ENCODE results near the gene OXSR1. TPM values are rescaled to one million over a fixed set of nuclear protein-coding genes. Genes with fewer than 3 reads are reported as not detected.

The OXSR1 gene
- total RNA-seq, 1 donor from 2014 or later = 80.7 TPM

GRCh38 chr3:38120693-38121450 is 44.5 kb upstream of the OXSR1 start:
- no peak overlapping the region for H3K4me3 Mint-ChIP-seq (ENCODE audit: unreplicated experiment)

GRCh38 chr3:38121451-38121831 is 43.9 kb upstream of the OXSR1 start:
- H3K4me3 Mint-ChIP-seq (ENCODE audit: unreplicated experiment) = no peak overlapping the region
- no peaks in the 10 kb centered on the region for H3K4me1 Mint-ChIP-seq (ENCODE audit: low read depth, unreplicated experiment)
- H3K9me3 Mint-ChIP-seq (ENCODE audit: unreplicated experiment) = peaks cover 3% of the 10 kb centered on the region
- peaks cover 11% of the 10 kb centered on the region for H3K27me3 Mint-ChIP-seq (ENCODE audit: unreplicated experiment)
- TF ChIP-seq CTCF (IDR thresholded peaks at IDR 0.05; ENCODE audit: partially characterized antibody, unreplicated experiment) = no peak
- H3K36me3 Mint-ChIP-seq (ENCODE audit: unreplicated experiment) = peaks cover 4% of the 10 kb centered on the region
- no peak for DNase-seq
- no peak overlapping the region for H3K27ac Mint-ChIP-seq (ENCODE audit: unreplicated experiment)

More at GRCh38 chr3:38120693-38121450, 44.5 kb upstream of the OXSR1 start:
- peaks cover 11% of the 10 kb centered on the region for H3K27me3 Mint-ChIP-seq (ENCODE audit: unreplicated experiment)
- H3K4me1 Mint-ChIP-seq (ENCODE audit: low read depth, unreplicated experiment) = no peaks in the 10 kb centered on the region
- H3K27ac Mint-ChIP-seq (ENCODE audit: unreplicated experiment) = no peak overlapping the region
- H3K9me3 Mint-ChIP-seq (ENCODE audit: unreplicated experiment) = peaks cover 3% of the 10 kb centered on the region
- TF ChIP-seq CTCF (IDR thresholded peaks at IDR 0.05; ENCODE audit: partially characterized antibody, unreplicated experiment) = no peak
- peaks cover 4% of the 10 kb centered on the region for H3K36me3 Mint-ChIP-seq (ENCODE audit: unreplicated experiment)
- DNase-seq = no peak

DNA sequence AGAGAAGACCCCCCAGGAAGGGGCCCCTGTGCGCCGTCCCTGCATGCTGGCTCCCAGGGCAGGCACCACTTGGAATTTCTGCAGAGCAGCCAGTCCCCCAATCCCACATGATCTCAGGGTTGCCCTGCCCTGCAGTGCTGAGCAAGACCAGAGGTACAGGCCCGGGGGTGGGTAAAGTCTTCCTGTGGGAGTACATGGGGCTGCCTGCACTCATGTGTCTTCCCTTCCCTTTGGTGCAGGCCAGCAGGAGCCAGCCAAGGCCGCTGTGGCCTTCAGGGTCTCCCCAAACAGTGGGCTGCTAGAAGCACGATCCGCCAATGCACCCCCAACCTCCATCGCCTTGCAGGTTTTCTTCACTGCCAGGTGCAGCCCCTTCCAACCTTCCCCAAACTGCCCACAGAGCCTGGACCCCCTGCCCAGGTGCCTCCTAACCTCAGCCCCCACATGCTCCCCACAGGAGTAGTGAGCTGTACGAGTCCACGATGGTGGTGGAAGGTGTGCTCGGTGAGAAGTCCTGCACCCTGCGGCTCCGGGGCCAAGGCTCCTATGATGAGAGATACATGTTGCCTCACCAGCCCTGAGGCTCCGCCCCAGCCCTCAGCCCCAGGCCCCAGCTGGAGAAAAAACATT is 43.4 kb upstream of the OXSR1 start:
- Mint-ChIP-seq H3K4me1 (ENCODE audit: low read depth, unreplicated experiment) (no peaks in the 10 kb centered on the region), H3K9me3 (ENCODE audit: unreplicated experiment) (peaks cover 3% of the 10 kb centered on the region), H3K27me3 (ENCODE audit: unreplicated experiment) (peaks cover 11% of the 10 kb centered on the region), H3K27ac (ENCODE audit: unreplicated experiment) (no peak overlapping the region), H3K36me3 (ENCODE audit: unreplicated experiment) (peaks cover 4% of the 10 kb centered on the region), H3K4me3 (ENCODE audit: unreplicated experiment) (no peak overlapping the region)
- no peak for DNase-seq
- TF ChIP-seq CTCF (IDR thresholded peaks at IDR 0.05; ENCODE audit: partially characterized antibody, unreplicated experiment) = no peak

DNA sequence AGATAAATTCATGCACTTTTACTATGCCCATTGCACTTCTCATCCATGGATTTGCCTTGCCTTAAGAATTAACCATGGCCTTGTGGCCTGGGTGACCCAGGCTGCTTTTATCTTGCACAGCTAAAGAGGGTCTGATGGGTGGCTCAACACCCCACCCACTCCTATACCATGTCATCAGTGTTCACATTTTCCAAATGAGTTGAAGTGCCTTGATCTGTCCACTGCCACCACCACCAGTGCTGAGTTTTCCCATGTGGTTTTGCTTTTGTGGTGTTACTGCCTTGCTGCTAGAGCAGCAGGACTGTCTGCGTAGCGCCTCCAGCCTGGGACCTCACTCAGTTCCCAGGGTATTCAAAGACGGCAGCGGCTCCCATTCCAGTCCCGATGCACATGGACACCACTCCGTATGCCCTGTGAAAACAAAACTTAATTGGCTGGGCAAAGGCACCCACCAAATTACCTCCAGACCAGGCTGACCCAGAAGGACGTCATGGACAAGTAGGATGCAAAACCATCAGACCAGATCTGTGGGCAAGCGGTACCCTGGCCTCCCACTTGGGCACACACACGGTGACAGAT is 42.5 kb upstream of the OXSR1 start:
- Mint-ChIP-seq H3K36me3 (ENCODE audit: unreplicated experiment) (peaks cover 4% of the 10 kb centered on the region), H3K4me1 (ENCODE audit: low read depth, unreplicated experiment) (no peaks in the 10 kb centered on the region), H3K4me3 (ENCODE audit: unreplicated experiment) (no peak overlapping the region), H3K27ac (ENCODE audit: unreplicated experiment) (no peak overlapping the region), H3K27me3 (ENCODE audit: unreplicated experiment) (peaks cover 11% of the 10 kb centered on the region), H3K9me3 (ENCODE audit: unreplicated experiment) (peaks cover 3% of the 10 kb centered on the region)
- TF ChIP-seq CTCF (IDR thresholded peaks at IDR 0.05; ENCODE audit: partially characterized antibody, unreplicated experiment) = no peak
- DNase-seq = no peak

Data from glutamatergic neuron (in vitro differentiated cells).